ENCODE data around the gene PLXDC2.

The PLXDC2 gene

GRCh38 chr10:19937989-19938388 is 121.8 kb downstream of the PLXDC2 start:
- FAIRE-seq (no peak), DNase-seq (ENCODE audit: insufficient read length, low spot score) (no peak)
- TF ChIP-seq SPI1 (IDR thresholded peaks at IDR 0.05; ENCODE audit: low read depth, low read length), result no peak
- TF ChIP-seq PAX5 (IDR thresholded peaks at IDR 0.05; ENCODE audit: insufficient read depth, low read length, severe bottlenecking), result no peak
- no peak for TF ChIP-seq TAF1 (IDR thresholded peaks at IDR 0.05; ENCODE audit: low read depth, low read length)
- no peak for TF ChIP-seq POU2F2 (IDR thresholded peaks at IDR 0.05; ENCODE audit: low read depth, low read length)
- no peak for TF ChIP-seq POLR2A (IDR thresholded peaks at IDR 0.05; ENCODE audit: low read depth, low read length)
- TF ChIP-seq POLR2AphosphoS5 (IDR thresholded peaks at IDR 0.05; ENCODE audit: low read depth, low read length), result no peak

GRCh38 chr10:19941206-19941880 is 125.1 kb downstream of the PLXDC2 start:
- no peak for TF ChIP-seq TAF1 (IDR thresholded peaks at IDR 0.05; ENCODE audit: low read depth, low read length)
- TF ChIP-seq POLR2AphosphoS5 (IDR thresholded peaks at IDR 0.05; ENCODE audit: low read depth, low read length), result no peak
- no peak for TF ChIP-seq SPI1 (IDR thresholded peaks at IDR 0.05; ENCODE audit: low read depth, low read length)
- TF ChIP-seq POLR2A (IDR thresholded peaks at IDR 0.05; ENCODE audit: low read depth, low read length), result no peak
- TF ChIP-seq PAX5 (IDR thresholded peaks at IDR 0.05; ENCODE audit: insufficient read depth, low read length, severe bottlenecking), result no peak
- no peak for TF ChIP-seq POU2F2 (IDR thresholded peaks at IDR 0.05; ENCODE audit: low read depth, low read length)

GRCh38 chr10:19944911-19945663 is 128.9 kb downstream of the PLXDC2 start:
- FAIRE-seq (no peak), DNase-seq (ENCODE audit: insufficient read length, low spot score) (no peak)

More at GRCh38 chr10:19941206-19941880, 125.1 kb downstream of the PLXDC2 start:
- FAIRE-seq, result no peak
- no peak for DNase-seq (ENCODE audit: insufficient read length, low spot score)

GRCh38 chr10:19946245-19946644 is 130.0 kb downstream of the PLXDC2 start:
- DNase-seq (ENCODE audit: insufficient read length, low spot score) (no peak), FAIRE-seq (no peak)
- no peak for TF ChIP-seq PAX5 (IDR thresholded peaks at IDR 0.05; ENCODE audit: insufficient read depth, low read length, severe bottlenecking)

More at GRCh38 chr10:19944911-19945663, 128.9 kb downstream of the PLXDC2 start:
- TF ChIP-seq POLR2A (IDR thresholded peaks at IDR 0.05; ENCODE audit: low read depth, low read length) (no peak), PAX5 (IDR thresholded peaks at IDR 0.05; ENCODE audit: insufficient read depth, low read length, severe bottlenecking) (no peak), SPI1 (IDR thresholded peaks at IDR 0.05; ENCODE audit: low read depth, low read length) (no peak), TAF1 (IDR thresholded peaks at IDR 0.05; ENCODE audit: low read depth, low read length) (no peak), POLR2AphosphoS5 (IDR thresholded peaks at IDR 0.05; ENCODE audit: low read depth, low read length) (no peak), POU2F2 (IDR thresholded peaks at IDR 0.05; ENCODE audit: low read depth, low read length) (no peak)

- FAIRE-seq, result no peak
- no peak for TF ChIP-seq POU2F2 (IDR thresholded peaks at IDR 0.05; ENCODE audit: low read depth, low read length)
- no peak for TF ChIP-seq TAF1 (IDR thresholded peaks at IDR 0.05; ENCODE audit: low read depth, low read length)
- no peak for TF ChIP-seq PAX5 (IDR thresholded peaks at IDR 0.05; ENCODE audit: insufficient read depth, low read length, severe bottlenecking)
- peak; percentile 61; the same call in 1 of the 2 replicates for TF ChIP-seq SPI1 (IDR thresholded peaks at IDR 0.05; ENCODE audit: low read depth, low read length)
- no peak for TF ChIP-seq POLR2A (IDR thresholded peaks at IDR 0.05; ENCODE audit: low read depth, low read length)
- no peak for TF ChIP-seq POLR2AphosphoS5 (IDR thresholded peaks at IDR 0.05; ENCODE audit: low read depth, low read length)
- DNase-seq (ENCODE audit: insufficient read length, low spot score), result no peak
Observed at GRCh38 chr10:19946791-19947190, 130.6 kb downstream of the PLXDC2 start.

- no peak for DNase-seq (ENCODE audit: insufficient read length, low spot score)
- TF ChIP-seq POU2F2 (IDR thresholded peaks at IDR 0.05; ENCODE audit: low read depth, low read length) (no peak), POLR2A (IDR thresholded peaks at IDR 0.05; ENCODE audit: low read depth, low read length) (no peak), PAX5 (IDR thresholded peaks at IDR 0.05; ENCODE audit: insufficient read depth, low read length, severe bottlenecking) (no peak), SPI1 (IDR thresholded peaks at IDR 0.05; ENCODE audit: low read depth, low read length) (no peak), POLR2AphosphoS5 (IDR thresholded peaks at IDR 0.05; ENCODE audit: low read depth, low read length) (no peak), TAF1 (IDR thresholded peaks at IDR 0.05; ENCODE audit: low read depth, low read length) (no peak)
- no peak for FAIRE-seq
Observed at GRCh38 chr10:19947215-19947614, 131.0 kb downstream of the PLXDC2 start.

GRCh38 chr10:19947656-19948055 is 131.4 kb downstream of the PLXDC2 start:
- TF ChIP-seq POLR2AphosphoS5 (IDR thresholded peaks at IDR 0.05; ENCODE audit: low read depth, low read length) (no peak), PAX5 (IDR thresholded peaks at IDR 0.05; ENCODE audit: insufficient read depth, low read length, severe bottlenecking) (no peak), POLR2A (IDR thresholded peaks at IDR 0.05; ENCODE audit: low read depth, low read length) (no peak), POU2F2 (IDR thresholded peaks at IDR 0.05; ENCODE audit: low read depth, low read length) (no peak), SPI1 (IDR thresholded peaks at IDR 0.05; ENCODE audit: low read depth, low read length) (no peak), TAF1 (IDR thresholded peaks at IDR 0.05; ENCODE audit: low read depth, low read length) (no peak)
- FAIRE-seq, result no peak
- DNase-seq (ENCODE audit: insufficient read length, low spot score), result no peak

- FAIRE-seq, result no peak
- DNase-seq (ENCODE audit: insufficient read length, low spot score), result no peak
Observed at GRCh38 chr10:19952224-19953010, 136.2 kb downstream of the PLXDC2 start.

GRCh38 chr10:19954601-19955000 is 138.4 kb downstream of the PLXDC2 start:
- no peak for DNase-seq (ENCODE audit: insufficient read length, low spot score)
- TF ChIP-seq PAX5 (IDR thresholded peaks at IDR 0.05; ENCODE audit: insufficient read depth, low read length, severe bottlenecking), result no peak
- TF ChIP-seq SPI1 (IDR thresholded peaks at IDR 0.05; ENCODE audit: low read depth, low read length), result no peak
- TF ChIP-seq POLR2AphosphoS5 (IDR thresholded peaks at IDR 0.05; ENCODE audit: low read depth, low read length), result no peak
- TF ChIP-seq POLR2A (IDR thresholded peaks at IDR 0.05; ENCODE audit: low read depth, low read length), result no peak
- no peak for TF ChIP-seq POU2F2 (IDR thresholded peaks at IDR 0.05; ENCODE audit: low read depth, low read length)
- TF ChIP-seq TAF1 (IDR thresholded peaks at IDR 0.05; ENCODE audit: low read depth, low read length), result no peak
- no peak for FAIRE-seq

More at GRCh38 chr10:19952224-19953010, 136.2 kb downstream of the PLXDC2 start:
- TF ChIP-seq POLR2AphosphoS5 (IDR thresholded peaks at IDR 0.05; ENCODE audit: low read depth, low read length) (no peak), POLR2A (IDR thresholded peaks at IDR 0.05; ENCODE audit: low read depth, low read length) (no peak), SPI1 (IDR thresholded peaks at IDR 0.05; ENCODE audit: low read depth, low read length) (no peak), PAX5 (IDR thresholded peaks at IDR 0.05; ENCODE audit: insufficient read depth, low read length, severe bottlenecking) (no peak), TAF1 (IDR thresholded peaks at IDR 0.05; ENCODE audit: low read depth, low read length) (no peak), POU2F2 (IDR thresholded peaks at IDR 0.05; ENCODE audit: low read depth, low read length) (no peak)
